GM23338 (cell line): ENCODE measurements around the gene MPST.

Experiments
- CTCF ChIP-seq, 2 experiments: fragments of 200-600 bp in 1 of 2; sonication (generic) in 1 of 2; conservative IDR thresholded peaks; 2 replicates each; pipeline versions ENCODE4 v1.5.1 to v1.6.1; 2016 to 2017; ENCODE audit warnings: antibody characterized with exemption in 2 of 2, low read depth in 2 of 2, mild to moderate bottlenecking in 2 of 2, moderate library complexity in 1 of 2
- EZH2 ChIP-seq: fragments of 200-600 bp; sonication (generic); IDR thresholded peaks from one replicate; pipeline ENCODE4 v1.8.0; 2017; ENCODE audit warnings: antibody characterized with exemption, mild to moderate bottlenecking, low read depth; ENCODE audit not compliant: unreplicated experiment
- EZH2phosphoT487 ChIP-seq: fragments of 200-600 bp; sonication (generic); IDR thresholded peaks from one replicate; pipeline ENCODE4 v1.8.1; 2018; ENCODE audit warnings: antibody characterized with exemption; ENCODE audit not compliant: unreplicated experiment
- POLR2AphosphoS5 ChIP-seq: IDR thresholded peaks from 2 replicates; pipeline ENCODE4 v1.6.1; 2016; ENCODE audit warnings: antibody characterized with exemption, low read depth
- ZNF331 ChIP-seq: fragments of 250-450 bp; sonication (Bioruptor Pico); IDR thresholded peaks from 2 replicates; pipeline ENCODE4 v1.5.0; 2020; ENCODE audit warnings: low read depth, mild to moderate bottlenecking, moderate library complexity
- TF ChIP-seq, protein P1 (sequence below): IDR thresholded peaks from one replicate; pipeline ENCODE4 v1.6.1; 2018; ENCODE audit warnings: antibody characterized with exemption; ENCODE audit not compliant: unreplicated experiment
- TF ChIP-seq, protein P2 (sequence below): IDR thresholded peaks from 2 replicates; pipeline ENCODE4 v1.6.1; 2016; ENCODE audit warnings: antibody characterized with exemption

GRCh38 chr22:37007651-37008050, 11.9 kb upstream of the MPST start:
- no peak for TF ChIP-seq CTCF (conservative IDR thresholded peaks at IDR 0.05; ENCODE audit: low read depth in 2 of 2)
- TF ChIP-seq POLR2AphosphoS5 = no peak
- no peak for TF ChIP-seq EZH2
- TF ChIP-seq, protein P1, sequence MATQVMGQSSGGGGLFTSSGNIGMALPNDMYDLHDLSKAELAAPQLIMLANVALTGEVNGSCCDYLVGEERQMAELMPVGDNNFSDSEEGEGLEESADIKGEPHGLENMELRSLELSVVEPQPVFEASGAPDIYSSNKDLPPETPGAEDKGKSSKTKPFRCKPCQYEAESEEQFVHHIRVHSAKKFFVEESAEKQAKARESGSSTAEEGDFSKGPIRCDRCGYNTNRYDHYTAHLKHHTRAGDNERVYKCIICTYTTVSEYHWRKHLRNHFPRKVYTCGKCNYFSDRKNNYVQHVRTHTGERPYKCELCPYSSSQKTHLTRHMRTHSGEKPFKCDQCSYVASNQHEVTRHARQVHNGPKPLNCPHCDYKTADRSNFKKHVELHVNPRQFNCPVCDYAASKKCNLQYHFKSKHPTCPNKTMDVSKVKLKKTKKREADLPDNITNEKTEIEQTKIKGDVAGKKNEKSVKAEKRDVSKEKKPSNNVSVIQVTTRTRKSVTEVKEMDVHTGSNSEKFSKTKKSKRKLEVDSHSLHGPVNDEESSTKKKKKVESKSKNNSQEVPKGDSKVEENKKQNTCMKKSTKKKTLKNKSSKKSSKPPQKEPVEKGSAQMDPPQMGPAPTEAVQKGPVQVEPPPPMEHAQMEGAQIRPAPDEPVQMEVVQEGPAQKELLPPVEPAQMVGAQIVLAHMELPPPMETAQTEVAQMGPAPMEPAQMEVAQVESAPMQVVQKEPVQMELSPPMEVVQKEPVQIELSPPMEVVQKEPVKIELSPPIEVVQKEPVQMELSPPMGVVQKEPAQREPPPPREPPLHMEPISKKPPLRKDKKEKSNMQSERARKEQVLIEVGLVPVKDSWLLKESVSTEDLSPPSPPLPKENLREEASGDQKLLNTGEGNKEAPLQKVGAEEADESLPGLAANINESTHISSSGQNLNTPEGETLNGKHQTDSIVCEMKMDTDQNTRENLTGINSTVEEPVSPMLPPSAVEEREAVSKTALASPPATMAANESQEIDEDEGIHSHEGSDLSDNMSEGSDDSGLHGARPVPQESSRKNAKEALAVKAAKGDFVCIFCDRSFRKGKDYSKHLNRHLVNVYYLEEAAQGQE = no peak
- TF ChIP-seq EZH2phosphoT487 = no peak
- TF ChIP-seq ZNF331 (CRISPR knock-in tag) = no peak
- TF ChIP-seq, protein P2, sequence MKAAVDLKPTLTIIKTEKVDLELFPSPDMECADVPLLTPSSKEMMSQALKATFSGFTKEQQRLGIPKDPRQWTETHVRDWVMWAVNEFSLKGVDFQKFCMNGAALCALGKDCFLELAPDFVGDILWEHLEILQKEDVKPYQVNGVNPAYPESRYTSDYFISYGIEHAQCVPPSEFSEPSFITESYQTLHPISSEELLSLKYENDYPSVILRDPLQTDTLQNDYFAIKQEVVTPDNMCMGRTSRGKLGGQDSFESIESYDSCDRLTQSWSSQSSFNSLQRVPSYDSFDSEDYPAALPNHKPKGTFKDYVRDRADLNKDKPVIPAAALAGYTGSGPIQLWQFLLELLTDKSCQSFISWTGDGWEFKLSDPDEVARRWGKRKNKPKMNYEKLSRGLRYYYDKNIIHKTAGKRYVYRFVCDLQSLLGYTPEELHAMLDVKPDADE = no peak
